GM13977 (cell line): ENCODE results near the gene PTPN14.

ENCODE experiments used
- DNase-seq: peaks from one replicate; pipeline ENCODE4 v3.0.0; 2012; ENCODE audit warnings: low spot score
- CTCF ChIP-seq: IDR thresholded peaks from 2 replicates; pipeline ENCODE4 v1.5.1; 2012; ENCODE audit warnings: mild to moderate bottlenecking, control low read depth; ENCODE audit not compliant: insufficient read depth; ENCODE audit errors: extremely low read depth, missing control alignments
- in situ Hi-C: fragments of 300-500 bp; cut with MboI; formaldehyde crosslinking; loops from one replicate; pipeline ENCODE4 v1.12.0; 2022; ENCODE audit warnings: low sequenced_read_pairs, low pct_unique_long_range_greater_than_20kb, mixed read lengths, inconsistent platforms; ENCODE audit not compliant: unreplicated experiment

The PTPN14 gene

GRCh38 chr1:214303141-214303930, 248.1 kb downstream of the PTPN14 start:
- in situ Hi-C loops, result no loop called here
- no peak for TF ChIP-seq CTCF
- no peak for DNase-seq

- no peak for TF ChIP-seq CTCF
- no peak for DNase-seq
- in situ Hi-C loops, result no loop called here
These were observed 249.9 kb downstream of the PTPN14 start for GRCh38 chr1:214301526-214301925.

DNA sequence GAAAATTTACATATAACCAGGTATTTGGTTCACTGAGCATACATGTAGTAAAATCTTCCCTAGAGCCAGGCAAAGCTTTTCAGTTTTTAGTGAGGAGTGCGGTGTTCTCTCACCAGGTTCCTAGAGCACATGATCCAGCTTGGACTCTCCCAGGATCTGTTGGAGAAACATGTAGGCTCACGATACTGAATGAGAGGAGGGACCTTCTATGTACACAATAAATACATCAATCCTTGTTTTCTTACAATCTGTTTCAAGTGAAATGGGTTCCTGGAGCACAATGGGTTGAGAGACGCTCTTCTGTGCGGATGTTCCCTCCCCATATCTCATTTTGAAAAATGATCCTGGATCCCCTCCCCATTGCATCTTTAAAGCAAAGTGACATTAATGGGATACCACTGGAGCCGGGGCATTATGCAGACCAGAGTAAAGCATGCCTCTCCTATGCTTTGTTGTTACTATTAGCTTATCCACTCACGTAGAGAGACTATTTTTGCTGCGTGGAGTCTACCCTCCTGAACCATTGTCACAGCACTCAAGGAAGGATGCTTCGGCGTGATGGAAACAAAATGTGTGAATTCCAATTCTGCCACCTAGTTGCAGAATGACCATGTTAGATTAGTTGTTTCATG, 251.1 kb downstream of the PTPN14 start:
- in situ Hi-C loops, result no loop called here
- TF ChIP-seq CTCF, result no peak
- no peak for DNase-seq
